HAP-1 (cell line): ENCODE data around the gene LILRA1.
"Not testable (repeated sequence)": the region's sequence is repeated elsewhere in the genome, so short reads cannot be mapped to it uniquely, and the experiment has no call there.

Experiments used
- DNase-seq, 2 experiments: peaks; one replicate each; pipeline ENCODE4 v3.0.0-alpha.2; 2016 to 2020; ENCODE audit warnings: low spot score in 2 of 2
- H3K27me3 ChIP-seq: fragments of 250-450 bp; sonication (Bioruptor Pico); 2 replicates; pipeline ENCODE4 v1.5.1; 2020; ENCODE audit warnings: low read depth, mild to moderate bottlenecking, moderate library complexity
- H3K36me3 ChIP-seq: fragments of 250-450 bp; sonication (Bioruptor Pico); replicated peaks from 2 replicates; pipeline ENCODE4 v1.5.1; 2020; ENCODE audit warnings: mild to moderate bottlenecking
- H3K4me1 ChIP-seq: fragments of 250-450 bp; sonication (Bioruptor Pico); 2 replicates; pipeline ENCODE4 v1.5.1; 2020; ENCODE audit warnings: mild to moderate bottlenecking
- H3K4me3 ChIP-seq: fragments of 250-450 bp; sonication (Bioruptor Pico); 2 replicates; pipeline ENCODE4 v1.5.1; 2020; ENCODE audit warnings: mild to moderate bottlenecking, moderate library complexity
- H3K9me3 ChIP-seq: fragments of 250-450 bp; sonication (Bioruptor Pico); 2 replicates; pipeline ENCODE4 v1.5.1; 2020; ENCODE audit warnings: mild to moderate bottlenecking, moderate library complexity
- in situ Hi-C: fragments of 300-500 bp; cut with MboI; formaldehyde crosslinking; loops from 3 replicates; pipeline ENCODE4 v1.14.3; 2020; ENCODE audit warnings: low sequenced_read_pairs, inconsistent platforms, mixed read lengths

The LILRA1 gene

GRCh38 chr19:54624234-54624633 lies 30.8 kb downstream of the LILRA1 start:
- H3K4me1 ChIP-seq, H3K36me3 ChIP-seq, H3K27me3 ChIP-seq, in situ Hi-C loops, H3K9me3 ChIP-seq, DNase-seq, H3K4me3 ChIP-seq: not testable (repeated sequence)

- H3K4me3 ChIP-seq, DNase-seq, H3K4me1 ChIP-seq, H3K36me3 ChIP-seq, H3K9me3 ChIP-seq, in situ Hi-C loops, H3K27me3 ChIP-seq: not testable (repeated sequence)
Measured at GRCh38 chr19:54624934-54625730, 31.7 kb downstream of the LILRA1 start.

GRCh38 chr19:54626757-54627156 lies 33.3 kb downstream of the LILRA1 start:
- Histone ChIP-seq H3K4me1 (no peaks in the 10 kb centered on the region), H3K27me3 (no peaks in the 10 kb centered on the region), H3K4me3 (no peak overlapping the region), H3K9me3 (no peaks in the 10 kb centered on the region), H3K36me3 (no peaks in the 10 kb centered on the region)
- in situ Hi-C loops: no loop called here
- DNase-seq: no peak

- H3K27me3 ChIP-seq, in situ Hi-C loops, H3K9me3 ChIP-seq, H3K36me3 ChIP-seq, DNase-seq, H3K4me3 ChIP-seq, H3K4me1 ChIP-seq: not testable (repeated sequence)
Measured at GRCh38 chr19:54627912-54628311, 34.5 kb downstream of the LILRA1 start.

GRCh38 chr19:54630262-54630661 lies 36.8 kb downstream of the LILRA1 start, which contains the start of gene LILRB1:
Gene LILRB1, plus strand, starts transcription at chr19:54630484. Its CDS starts 590 bp downstream, at chr19:54631074.
- in situ Hi-C loops: loop anchor here (5.0 kb wide), 1 partner anchor 333 kb away; no protein-coding TSS in a partner anchor
- DNase-seq, H3K4me3 ChIP-seq, H3K9me3 ChIP-seq, H3K4me1 ChIP-seq, H3K36me3 ChIP-seq, H3K27me3 ChIP-seq: not testable (repeated sequence)

- Histone ChIP-seq H3K4me3 (no peak overlapping the region), H3K36me3 (no peaks in the 10 kb centered on the region), H3K4me1 (no peaks in the 10 kb centered on the region), H3K27me3 (no peaks in the 10 kb centered on the region), H3K9me3 (no peaks in the 10 kb centered on the region)
- DNase-seq: no peak
- in situ Hi-C loops: loop anchor here (5.0 kb wide), 1 partner anchor 333 kb away; no protein-coding TSS in a partner anchor
Measured at GRCh38 chr19:54630782-54631181, 37.4 kb downstream of the LILRA1 start.

GRCh38 chr19:54631489-54632337 lies 38.3 kb downstream of the LILRA1 start:
- not testable (repeated sequence) for H3K27me3 ChIP-seq, H3K36me3 ChIP-seq, H3K9me3 ChIP-seq, H3K4me1 ChIP-seq, H3K4me3 ChIP-seq, DNase-seq
- in situ Hi-C loops: loop anchor here (5.0 kb wide), 1 partner anchor 334 kb away; no protein-coding TSS in a partner anchor

GRCh38 chr19:54632517-54632916 lies 39.1 kb downstream of the LILRA1 start:
- H3K36me3 ChIP-seq, DNase-seq, H3K9me3 ChIP-seq, H3K27me3 ChIP-seq, H3K4me3 ChIP-seq, H3K4me1 ChIP-seq: not testable (repeated sequence)
- in situ Hi-C loops: loop anchor here (5.0 kb wide), 1 partner anchor 335 kb away; no protein-coding TSS in a partner anchor

GRCh38 chr19:54633401-54633800 lies 40.0 kb downstream of the LILRA1 start:
- no peaks in the 10 kb centered on the region for H3K27me3 ChIP-seq
- H3K9me3 ChIP-seq: no peaks in the 10 kb centered on the region
- no peaks in the 10 kb centered on the region for H3K36me3 ChIP-seq
- no peaks in the 10 kb centered on the region for H3K4me1 ChIP-seq
- H3K4me3 ChIP-seq: no peak overlapping the region
- no peak for DNase-seq
- in situ Hi-C loops: loop anchor here (5.0 kb wide), 1 partner anchor 336 kb away; no protein-coding TSS in a partner anchor

- H3K4me1 ChIP-seq, DNase-seq, H3K27me3 ChIP-seq, H3K4me3 ChIP-seq, H3K9me3 ChIP-seq, H3K36me3 ChIP-seq, in situ Hi-C loops: not testable (repeated sequence)
Measured at GRCh38 chr19:54636081-54636480, 42.6 kb downstream of the LILRA1 start.

- Histone ChIP-seq H3K36me3 (no peaks in the 10 kb centered on the region), H3K4me3 (no peak overlapping the region), H3K4me1 (no peaks in the 10 kb centered on the region), H3K27me3 (no peaks in the 10 kb centered on the region), H3K9me3 (no peaks in the 10 kb centered on the region)
- in situ Hi-C loops: no loop called here
- no peak for DNase-seq
Measured at GRCh38 chr19:54638683-54639082, 45.3 kb downstream of the LILRA1 start.

- H3K9me3 ChIP-seq, H3K4me3 ChIP-seq, DNase-seq, H3K36me3 ChIP-seq, in situ Hi-C loops, H3K27me3 ChIP-seq, H3K4me1 ChIP-seq: not testable (repeated sequence)
Measured at GRCh38 chr19:54642953-54643352, 49.5 kb downstream of the LILRA1 start.

- H3K4me1 ChIP-seq, H3K36me3 ChIP-seq, H3K27me3 ChIP-seq, H3K9me3 ChIP-seq, DNase-seq, in situ Hi-C loops, H3K4me3 ChIP-seq: not testable (repeated sequence)
Measured at GRCh38 chr19:54643583-54643982, 50.2 kb downstream of the LILRA1 start.

- no peak for DNase-seq
- no peaks in the 10 kb centered on the region for H3K9me3 ChIP-seq
- H3K4me1 ChIP-seq: no peaks in the 10 kb centered on the region
- H3K36me3 ChIP-seq: no peaks in the 10 kb centered on the region
- in situ Hi-C loops: no loop called here
- no peak overlapping the region for H3K4me3 ChIP-seq
- H3K27me3 ChIP-seq: no peaks in the 10 kb centered on the region
Measured at GRCh38 chr19:54644056-54644455, 50.6 kb downstream of the LILRA1 start.
